KBM-7 (cell line): Measurements from ENCODE around the gene IFNA2.
"Not testable (repeated sequence)": the region's sequence is repeated elsewhere in the genome, so short reads cannot be mapped to it uniquely, and the experiment has no call there.

Experiments
- DNase-seq: peaks from one replicate; pipeline ENCODE4 v3.0.0-alpha.2; 2015
- in situ Hi-C: fragments of 300-500 bp; cut with MboI; formaldehyde crosslinking; loops from 2 replicates; pipeline ENCODE4 v1.14.3; 2020; ENCODE audit warnings: low sequenced_read_pairs, low pct_unique_long_range_greater_than_20kb, mixed read lengths

Gene IFNA2

DNA sequence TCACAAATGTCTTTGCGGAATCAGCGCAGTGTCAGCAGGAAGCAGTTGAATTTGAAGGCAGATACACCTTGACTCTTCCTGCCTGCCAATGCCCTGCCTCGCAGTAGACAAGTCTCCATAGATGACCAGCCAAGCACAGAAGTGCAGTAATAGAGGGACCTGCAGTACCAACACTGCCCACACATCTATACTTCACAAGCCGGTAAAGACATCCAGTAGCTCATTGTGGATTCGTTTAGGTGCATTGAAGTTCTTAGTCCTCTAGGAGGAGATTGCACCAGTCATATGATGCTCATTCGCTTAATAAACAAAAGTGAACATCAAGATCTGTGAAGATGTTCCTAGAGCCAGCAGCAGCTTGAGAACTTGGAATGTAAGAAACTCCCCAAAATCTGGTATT, 7.1 kb upstream of the IFNA2 start:
- DNase-seq, result peak; percentile 54
- in situ Hi-C loops, result no loop called here

DNA sequence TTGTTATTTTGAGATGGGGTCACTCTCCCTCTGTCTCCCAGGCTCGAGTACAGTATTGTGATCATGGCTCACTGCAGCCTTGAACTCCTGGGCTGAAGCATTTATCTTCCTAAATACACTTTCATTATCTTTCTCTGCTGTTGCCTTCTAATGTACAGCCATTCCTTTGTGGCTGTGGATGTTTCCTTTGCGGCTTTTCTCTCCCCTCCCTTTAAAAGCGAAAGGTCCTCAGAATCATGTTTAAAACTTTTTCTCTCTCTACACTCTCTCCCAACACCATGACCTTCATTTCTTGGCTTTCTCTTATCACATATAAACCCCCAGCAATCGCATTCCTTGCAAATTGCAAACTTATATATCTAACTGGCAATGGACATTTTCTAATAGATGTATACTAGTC, 1.6 kb downstream of the IFNA2 start:
- in situ Hi-C loops, result no loop called here
- peak; percentile 58 for DNase-seq

DNA sequence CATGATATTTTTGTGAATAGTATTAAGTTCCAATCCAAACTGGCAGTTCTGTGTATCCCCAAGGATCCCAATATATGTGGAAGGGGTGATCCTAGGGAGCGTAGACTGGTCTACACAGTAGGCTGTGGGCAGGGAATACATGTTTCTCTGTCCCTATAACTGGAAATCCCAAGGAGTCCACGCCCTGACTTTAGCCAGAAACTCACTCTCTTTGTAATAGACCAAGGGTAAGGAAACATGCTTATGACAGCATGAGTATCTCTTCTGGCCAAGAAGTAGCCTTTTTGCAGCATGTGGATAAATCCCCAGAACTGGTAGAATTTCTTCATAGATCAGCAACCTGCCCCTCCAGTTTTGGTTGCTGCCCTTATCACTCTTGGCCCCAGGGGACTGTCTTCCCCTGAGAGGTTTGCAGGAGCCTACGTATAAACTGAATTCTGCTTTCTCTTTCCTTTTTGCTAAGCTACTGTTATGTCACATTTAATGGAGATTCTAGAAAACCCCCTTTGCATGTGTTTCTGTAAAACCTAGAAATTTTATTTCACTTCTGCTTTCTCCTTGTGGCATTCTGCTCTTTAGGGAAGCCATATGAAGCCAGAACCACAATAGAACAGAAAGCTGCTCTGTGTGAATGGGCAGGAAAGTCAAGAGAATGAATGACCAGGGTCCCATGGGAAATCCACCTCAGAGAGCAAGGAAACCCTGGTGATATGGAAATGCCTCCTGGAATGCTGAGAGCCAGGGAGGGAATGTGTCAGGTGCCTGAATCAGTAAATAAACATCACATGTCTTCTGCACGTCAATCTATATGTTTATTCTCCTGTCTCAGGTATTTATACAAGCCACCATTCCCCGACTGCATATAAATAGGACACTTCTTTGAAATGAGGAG, 3.5 kb downstream of the IFNA2 start:
- in situ Hi-C loops, result no loop called here
- DNase-seq, result peak; percentile 73

DNA sequence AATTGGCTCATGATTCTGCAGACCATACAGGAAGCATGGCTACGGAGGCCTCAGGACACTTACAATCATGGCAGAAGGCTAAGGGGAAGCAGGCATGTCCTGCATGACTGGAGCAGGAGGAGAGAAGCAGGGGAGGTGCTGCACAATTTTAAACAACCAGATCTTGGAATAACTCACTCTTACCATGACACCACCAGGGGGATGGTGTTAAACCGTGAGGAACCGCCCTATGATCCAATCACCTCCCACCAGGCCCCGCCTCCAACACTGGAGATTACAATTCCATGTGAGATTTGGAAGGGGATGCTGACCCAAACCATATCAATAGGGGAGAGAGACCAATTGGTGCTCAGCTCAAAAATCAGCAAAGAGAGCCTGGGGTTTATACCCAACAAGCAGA, 13.7 kb downstream of the IFNA2 start:
- DNase-seq, in situ Hi-C loops: not testable (repeated sequence)

DNA sequence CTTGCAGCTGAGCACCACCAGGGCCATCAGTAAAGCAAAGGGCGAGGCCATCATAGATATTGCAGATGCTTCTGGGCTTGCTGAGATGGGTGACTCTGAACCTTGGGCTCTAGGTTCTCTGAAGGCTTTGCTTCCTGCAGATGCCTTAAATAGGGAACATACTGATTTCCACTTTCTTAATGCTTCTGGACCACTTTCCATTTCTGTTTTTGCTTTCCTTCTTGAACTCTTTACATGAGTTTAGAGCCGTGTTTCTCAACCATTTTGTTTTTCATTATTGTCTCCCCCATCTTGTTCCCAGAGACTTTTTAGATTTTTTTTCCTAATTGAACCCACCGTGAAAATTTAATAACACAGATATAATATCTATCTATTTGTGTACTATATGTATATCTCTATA, 17.2 kb downstream of the IFNA2 start, which contains the start of gene IFNA13:
Gene IFNA13, minus strand, starts transcription at position 101 of the 400 bp plus-strand sequence. Its CDS starts 47 bp downstream, at position 54.
- no peak for DNase-seq
- in situ Hi-C loops, result no loop called here

DNA sequence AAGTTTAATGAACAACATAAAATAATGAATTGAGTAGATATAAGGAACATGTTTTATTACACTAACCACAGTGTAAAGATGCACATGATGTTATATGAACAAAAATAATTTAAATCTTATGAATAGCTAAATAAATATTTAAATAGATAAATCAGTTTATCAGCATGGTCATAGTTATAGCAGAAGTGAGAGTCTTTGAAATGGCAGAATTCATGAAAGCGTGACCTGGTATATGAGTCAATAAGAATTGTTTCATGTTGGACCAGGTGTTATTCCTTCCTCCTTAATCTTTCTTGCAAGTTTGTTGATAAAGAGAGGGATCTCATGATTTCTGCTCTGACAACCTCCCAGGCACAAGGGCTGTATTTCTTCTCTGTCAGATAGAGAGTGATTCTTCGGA, 18.0 kb downstream of the IFNA2 start:
- DNase-seq, in situ Hi-C loops: not testable (repeated sequence)

DNA sequence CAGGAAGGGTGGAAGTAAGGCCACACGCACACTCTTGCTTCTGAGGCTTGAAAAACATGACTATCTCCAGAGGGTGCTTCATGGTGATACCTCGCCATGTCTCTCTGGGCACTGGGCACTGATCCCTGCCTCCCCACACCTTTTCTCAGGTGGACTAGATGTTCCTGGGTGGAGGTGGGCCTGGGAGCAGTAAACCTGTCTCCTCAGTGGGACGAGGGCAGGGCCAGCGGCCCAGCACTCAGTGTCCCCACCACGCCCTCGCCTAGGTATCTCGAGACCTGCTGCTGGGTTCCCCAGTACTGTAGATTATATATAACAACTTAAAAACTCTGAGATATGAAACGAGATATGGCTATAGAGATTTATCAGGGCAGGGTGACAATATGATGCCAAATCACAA, 22.9 kb downstream of the IFNA2 start:
- no peak for DNase-seq
- in situ Hi-C loops, result no loop called here

DNA sequence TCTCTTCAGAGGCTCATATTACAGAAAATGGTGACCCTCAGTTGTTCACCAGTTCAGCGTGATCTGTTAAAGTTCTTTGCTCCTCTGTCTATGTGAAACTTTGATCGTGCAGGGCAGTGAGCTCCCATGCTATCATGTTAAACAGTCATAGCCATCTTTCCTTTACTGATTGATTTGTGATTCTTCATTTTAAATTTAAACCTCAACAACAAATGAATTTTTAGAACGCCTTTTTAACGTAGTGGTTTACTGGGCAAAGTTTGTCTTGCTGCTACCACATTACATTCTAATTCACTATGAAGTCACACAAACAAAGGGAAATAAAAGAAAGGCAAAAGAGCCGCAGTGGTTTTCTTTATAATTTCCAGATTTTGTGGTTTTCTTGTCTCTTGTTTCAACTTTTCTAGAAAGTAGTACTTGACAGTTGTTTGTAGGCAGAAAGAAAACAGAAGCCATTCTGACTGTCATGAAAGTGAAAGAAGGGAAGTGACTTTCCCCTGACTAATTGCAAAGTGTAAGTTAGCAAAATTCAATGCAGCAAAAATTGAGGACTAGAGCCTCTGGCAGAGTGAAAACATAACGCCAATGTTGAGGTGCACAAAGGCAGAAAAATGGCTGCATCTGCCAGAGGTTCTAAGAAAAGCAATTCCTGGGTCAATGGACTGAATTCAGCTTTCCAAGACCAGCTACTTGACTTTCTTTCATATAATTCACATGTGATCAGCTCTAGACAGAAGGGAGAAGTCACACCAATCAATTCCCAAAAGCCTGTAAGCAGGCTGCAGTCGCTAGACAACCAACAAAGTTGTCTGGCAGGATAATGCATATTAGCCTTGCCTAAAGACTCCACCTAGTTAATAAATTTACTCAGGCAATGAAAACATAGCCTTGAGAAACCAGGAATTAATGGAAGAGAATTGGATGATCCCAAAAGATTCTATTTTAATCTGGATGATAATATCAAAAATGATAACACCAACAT, 27.4 kb downstream of the IFNA2 start:
- peak; percentile 51 for DNase-seq
- in situ Hi-C loops, result no loop called here

DNA sequence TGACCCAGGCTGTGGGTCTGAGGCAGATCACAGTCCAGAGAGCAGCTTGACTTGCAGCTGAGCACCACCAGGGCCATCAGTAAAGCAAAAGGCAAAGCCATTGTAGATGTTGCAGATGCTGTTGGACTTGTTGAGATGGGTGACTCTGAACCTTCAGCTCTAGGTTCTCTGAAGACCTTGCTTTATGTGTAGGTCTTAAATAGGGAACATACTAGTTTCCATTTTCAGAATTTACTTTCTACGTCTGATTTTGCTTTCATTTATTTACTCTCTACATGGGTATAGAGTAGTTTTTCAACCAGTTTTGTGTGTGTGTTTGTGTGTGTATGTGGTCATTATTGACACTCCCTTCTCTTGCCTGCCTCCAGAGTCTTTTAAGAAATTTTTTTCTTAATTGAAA, 34.4 kb downstream of the IFNA2 start, which contains the start of gene IFNA6:
Gene IFNA6, minus strand, starts transcription at position 101 of the 400 bp plus-strand sequence. Its CDS starts 0 bp downstream, at position 101.
- in situ Hi-C loops, result no loop called here
- no peak for DNase-seq

DNA sequence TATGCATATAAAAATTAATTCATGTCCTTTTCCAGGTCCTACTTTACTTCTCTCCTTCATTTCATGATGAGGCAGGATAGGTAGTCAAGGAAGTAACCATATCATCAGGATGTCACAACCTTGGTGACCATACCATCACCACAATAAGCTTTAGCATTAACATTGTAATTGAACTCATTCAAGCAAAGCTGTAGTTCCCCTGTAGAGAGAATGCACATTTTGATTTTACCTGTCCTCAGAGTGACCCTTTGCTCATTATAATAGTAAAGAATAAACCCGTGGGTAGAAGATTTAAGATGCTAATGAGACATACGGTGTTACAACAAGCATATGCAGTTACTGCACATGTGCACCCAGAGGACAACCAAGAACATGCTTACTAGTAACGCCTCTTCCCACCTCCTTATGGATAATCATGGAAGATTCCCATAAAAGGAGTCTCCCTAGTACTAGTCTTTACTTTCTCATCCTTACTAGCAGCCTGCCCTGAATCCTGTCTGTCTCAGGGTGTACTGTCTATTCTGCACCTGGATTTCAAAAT, 36.7 kb downstream of the IFNA2 start:
- no peak for DNase-seq
- in situ Hi-C loops, result no loop called here

DNA sequence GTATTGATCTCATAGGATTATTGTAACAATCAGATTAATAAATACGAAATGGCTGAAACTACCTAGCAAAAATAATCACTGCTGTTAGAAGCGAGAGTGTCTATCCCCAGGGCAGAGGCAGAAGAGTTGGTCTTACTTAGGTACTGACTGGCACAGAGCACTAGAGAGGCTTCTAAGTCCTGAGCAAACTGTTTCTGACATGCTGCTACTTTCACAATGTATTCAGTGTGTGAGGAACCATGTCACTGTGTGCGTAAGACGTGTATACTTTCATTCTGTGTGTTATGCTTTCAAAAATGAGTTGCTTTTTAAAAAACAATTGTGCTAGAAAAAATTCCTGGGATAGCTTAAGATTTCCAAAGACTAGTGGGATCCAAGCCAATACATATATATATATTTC, 44.5 kb downstream of the IFNA2 start:
- in situ Hi-C loops, result no loop called here
- no peak for DNase-seq

DNA sequence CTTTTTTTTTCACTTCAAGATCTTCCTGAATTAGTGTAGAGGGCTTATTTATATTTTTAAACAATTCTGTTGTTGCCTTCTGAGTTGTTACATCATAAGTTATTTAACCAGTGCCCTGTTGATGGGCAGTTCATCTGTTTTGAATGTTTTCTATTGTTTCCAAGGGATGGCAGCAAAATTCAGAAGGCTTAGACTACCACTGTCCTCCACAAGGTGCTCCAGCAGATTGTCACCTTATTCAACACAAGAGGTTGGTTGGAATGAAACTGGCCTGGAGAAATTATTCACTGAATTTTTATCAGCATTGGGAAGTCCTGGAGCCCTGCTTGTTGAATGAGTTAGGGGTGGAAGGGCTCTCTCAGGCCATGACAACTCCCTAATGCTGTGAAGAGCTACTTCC, 48.7 kb downstream of the IFNA2 start:
- no peak for DNase-seq
- in situ Hi-C loops, result no loop called here

DNA sequence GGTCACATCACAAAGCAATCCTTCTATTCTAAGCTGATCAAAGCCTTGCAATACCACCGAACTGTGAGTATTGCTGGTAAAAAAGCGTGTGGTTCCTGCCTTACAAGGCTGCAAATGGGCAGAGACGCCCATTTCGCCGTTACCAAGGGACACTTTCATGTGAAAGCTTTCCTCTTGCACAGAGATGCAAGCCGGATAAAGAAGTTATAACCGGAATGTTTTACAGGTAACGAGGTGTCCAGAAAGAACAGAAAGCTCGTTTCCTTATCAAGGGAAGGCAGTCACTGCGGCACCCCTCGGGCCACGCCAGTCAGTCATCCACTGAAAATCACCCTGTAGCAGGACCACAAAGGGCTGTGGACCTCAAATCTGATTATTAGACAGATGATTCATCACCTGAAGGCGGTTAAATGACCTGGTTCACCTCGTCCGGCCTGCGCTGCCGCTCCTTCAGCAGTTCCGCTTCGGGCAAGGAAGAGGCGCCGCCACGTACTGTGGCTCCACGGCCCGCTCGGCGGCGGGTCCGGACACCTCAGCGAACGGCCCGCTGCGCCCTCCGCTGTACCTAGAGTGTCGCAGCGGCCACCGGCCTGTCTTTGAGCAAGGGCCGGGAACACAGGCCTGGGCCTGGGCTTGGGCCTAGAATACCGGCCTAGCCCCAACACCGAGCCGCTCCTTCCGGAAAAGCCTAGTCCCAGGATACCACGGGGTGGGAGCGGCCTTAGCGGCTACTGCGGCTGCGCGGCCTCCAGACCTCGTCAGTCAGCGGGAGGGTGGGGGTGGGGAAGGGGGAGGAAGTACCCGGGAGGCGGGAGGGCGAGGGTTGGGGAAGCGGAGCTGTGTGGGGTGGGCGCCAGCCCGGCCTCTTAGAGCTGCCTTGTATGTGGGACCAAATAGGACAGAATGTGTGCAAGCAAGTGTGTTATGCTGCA, 50.2 kb downstream of the IFNA2 start, which contains the start of gene KLHL9:
Gene KLHL9, minus strand, starts transcription at position 704 of the 932 bp plus-strand sequence. Its CDS starts 545 bp downstream, at position 159.
- peak; percentile 88 for DNase-seq
- in situ Hi-C loops, result no loop called here
